ENCODE data around the gene TM9SF1.

Gene TM9SF1, protein sequence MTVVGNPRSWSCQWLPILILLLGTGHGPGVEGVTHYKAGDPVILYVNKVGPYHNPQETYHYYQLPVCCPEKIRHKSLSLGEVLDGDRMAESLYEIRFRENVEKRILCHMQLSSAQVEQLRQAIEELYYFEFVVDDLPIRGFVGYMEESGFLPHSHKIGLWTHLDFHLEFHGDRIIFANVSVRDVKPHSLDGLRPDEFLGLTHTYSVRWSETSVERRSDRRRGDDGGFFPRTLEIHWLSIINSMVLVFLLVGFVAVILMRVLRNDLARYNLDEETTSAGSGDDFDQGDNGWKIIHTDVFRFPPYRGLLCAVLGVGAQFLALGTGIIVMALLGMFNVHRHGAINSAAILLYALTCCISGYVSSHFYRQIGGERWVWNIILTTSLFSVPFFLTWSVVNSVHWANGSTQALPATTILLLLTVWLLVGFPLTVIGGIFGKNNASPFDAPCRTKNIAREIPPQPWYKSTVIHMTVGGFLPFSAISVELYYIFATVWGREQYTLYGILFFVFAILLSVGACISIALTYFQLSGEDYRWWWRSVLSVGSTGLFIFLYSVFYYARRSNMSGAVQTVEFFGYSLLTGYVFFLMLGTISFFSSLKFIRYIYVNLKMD

DNA sequence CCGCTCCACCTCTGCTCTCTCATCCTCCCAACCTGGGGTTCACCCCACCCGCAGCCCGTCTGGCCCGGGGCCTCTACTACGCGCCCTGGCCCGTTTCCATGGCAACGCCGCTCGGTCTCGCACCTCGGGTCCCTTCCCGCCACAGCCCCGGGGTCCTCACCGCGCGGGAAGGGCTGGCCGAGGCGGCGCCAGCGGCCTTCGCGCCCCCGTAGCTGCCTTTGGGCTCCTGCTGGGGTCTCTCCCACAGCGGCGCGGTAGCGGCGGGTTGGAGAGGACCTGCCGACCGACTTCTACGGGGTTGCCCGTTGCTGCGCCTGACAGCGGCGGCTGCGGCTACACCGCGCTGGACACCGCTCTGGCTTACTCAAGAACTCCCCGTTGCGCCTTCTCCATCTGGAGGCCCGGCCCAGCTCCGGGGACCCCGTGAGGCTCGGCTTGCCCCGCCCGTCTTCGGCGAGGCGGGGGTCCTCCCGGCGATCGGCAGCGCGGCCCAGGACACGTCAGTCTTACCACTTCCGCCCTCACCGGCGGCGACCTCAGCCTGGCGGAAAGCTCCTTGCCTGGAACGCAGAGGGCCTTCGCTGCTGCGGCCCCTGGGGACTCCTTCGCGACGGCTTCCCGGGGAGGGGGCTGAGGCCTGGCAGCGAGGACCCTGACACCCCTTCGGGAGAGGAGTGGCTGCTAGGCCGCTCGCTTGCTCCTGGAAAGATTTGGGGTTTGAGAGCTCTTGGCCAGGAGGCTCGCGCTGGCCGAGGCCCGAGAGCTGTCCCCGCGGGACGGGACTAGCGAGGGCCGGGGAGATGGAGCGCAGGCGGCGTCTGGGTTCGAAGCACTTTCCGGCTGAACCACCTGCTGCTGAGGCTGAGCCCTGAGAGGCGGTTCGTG is at the start of gene TM9SF1:
TM9SF1 (minus strand) TSS at position 256 of the 885 bp plus-strand sequence. CDS start 422 bp downstream, outside the sequence.
- peak; percentile 89 for DNase-seq

DNA sequence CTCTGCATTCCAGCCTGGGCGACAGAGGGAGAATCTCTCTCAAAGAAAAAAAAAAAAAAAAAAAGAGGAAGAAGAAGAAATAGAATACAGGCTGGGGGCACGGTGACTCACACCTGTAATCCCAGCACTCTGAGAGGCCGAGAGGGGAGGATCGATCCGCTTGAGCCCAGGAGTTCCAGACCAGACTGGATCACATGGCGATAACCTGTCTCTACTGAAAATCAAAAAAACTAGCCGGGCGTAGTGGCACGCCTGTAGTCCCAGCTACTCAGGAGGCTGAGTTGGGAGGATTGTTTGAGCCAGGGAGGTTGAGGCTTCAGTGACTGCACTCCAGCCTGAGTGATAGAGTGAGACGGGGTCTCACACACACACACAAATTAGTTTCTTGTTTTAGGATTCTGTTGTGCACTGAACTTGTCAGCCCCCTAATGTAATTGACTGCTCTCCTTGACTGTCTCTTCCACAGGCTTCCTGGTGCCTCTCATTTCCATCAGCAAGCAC is 48.1 kb upstream of the TM9SF1 start:
- no peak for DNase-seq

DNA sequence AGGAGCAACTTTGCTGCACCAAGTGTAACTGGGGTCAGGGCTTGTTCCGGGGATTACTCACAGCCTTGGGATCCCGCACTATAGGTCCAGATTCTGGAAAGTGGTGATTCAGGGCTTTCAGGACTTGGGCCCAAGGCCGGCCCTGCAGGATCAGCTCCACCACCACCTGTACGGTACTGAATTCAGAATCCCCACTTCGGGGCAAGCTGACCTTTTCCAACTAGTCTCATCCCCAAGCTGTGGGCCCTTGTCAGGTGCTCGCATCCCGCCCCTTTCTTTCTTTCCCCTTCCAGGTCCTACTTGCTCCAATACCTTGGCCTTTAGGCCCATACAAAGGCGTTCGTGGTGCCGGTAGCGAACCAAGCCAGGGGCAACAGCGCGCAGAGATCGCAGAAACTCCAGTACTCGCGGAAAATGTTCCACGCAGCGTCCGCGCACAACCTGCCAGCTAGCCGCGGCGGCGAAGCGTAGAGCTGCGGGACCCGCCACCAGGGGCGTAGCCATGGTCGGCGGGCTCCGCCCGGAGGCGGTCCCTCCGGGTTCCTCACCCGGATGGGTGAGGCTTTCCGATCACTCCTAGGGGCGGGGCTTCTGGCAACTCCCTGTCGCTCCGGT is 46.7 kb upstream of the TM9SF1 start:
- DNase-seq, result peak; percentile 96

DNA sequence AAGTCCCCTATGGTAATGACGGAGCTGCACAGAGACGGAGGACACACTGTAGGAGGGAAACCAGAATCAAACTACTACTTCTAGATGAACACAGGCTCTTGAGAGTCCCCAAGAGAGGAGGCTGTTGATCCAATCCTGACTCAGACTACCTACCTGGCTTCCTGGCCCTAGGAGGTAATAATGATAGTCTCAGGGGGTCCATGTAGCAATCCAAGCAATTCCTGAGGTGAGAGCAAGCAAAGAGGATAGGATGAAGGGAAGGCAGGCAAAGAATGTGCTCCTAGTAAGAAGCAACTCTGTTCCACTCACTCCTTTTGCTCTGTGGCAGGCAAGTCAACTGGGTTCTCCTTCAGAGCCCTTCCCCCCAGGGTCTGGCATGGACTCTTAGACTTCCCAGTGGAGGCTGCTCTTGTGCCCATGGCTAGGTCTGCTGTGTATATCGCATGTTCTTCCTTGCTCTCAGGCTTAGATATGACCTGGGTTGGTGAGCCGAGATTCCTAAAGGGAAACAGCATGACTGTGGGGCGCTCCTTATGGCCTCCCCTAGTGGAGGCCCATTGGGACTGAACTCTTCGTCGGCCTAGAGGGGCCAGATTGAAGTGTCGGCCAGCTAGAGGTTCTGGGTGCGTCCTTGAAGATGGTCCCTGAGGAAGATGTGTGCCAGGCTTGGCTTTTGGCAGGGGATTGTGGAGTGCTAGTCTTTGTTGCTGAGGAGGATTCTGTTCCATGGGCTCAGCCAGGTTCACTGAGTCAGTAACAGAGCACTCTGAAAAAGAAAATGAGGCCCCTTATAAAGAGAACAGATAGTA is 45.1 kb upstream of the TM9SF1 start:
- no peak for DNase-seq

DNA sequence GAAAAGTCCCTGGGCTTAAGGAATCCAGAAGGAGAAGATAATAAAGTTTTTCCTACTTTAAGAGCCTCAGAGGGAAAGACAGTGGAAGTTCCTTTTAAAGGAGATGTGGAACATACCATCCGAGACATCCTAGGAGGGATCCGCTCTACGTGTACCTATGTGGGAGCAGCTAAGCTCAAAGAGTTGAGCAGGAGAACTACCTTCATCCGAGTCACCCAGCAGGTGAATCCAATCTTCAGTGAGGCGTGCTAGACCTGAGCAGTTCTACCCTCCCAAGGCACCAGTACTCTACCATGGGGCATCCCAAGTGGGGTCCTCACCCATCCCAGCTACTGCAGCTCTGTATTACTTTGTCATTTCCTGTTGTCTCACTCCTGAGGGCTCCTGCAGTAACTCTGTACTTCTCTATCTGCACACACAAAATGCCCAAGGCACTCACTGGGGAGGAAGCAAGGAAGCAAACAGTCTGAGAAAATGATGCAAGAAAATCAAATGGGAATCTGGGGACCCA is 43.3 kb upstream of the TM9SF1 start:
- no peak for DNase-seq

DNA sequence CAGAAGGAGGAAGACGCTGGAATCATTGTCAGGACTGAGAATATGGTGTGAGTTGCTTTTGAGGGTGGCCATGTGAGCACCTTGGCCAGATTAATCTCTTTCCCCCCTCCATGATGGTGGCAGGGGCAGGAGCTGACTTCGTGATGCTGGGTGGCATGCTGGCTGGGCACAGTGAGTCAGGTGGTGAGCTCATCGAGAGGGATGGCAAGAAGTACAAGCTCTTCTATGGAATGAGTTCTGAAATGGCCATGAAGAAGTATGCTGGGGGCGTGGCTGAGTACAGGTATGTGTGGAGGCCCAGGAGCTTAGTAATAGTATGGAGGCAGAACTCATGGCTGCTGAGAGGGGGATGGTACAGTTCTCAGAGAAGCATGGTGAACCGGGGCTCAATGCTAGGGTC is 42.9 kb upstream of the TM9SF1 start:
- no peak for DNase-seq

DNA sequence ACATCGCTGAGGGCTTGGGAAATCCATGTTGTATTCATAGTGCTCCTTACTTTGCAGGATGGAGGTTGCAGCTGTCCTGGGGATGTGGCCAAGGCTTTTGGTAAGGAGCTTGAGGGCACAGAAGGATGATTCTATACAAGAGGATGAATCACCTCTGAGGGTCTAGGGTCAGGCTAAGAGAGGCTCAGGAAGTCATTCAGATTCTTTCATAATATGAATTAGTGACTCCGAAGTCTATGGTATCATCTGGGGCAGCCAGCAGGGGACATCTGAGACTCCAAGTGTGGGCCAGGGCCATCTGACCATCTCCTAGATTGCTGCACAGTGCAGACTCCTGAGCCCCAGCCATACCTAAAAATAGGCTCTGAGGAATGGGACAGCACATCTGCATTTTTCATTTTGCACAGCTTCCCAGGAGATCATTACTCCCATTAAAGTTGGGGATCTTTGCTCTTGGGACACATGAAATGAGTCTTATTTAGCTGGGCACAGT is 42.3 kb upstream of the TM9SF1 start:
- DNase-seq, result no peak

DNA sequence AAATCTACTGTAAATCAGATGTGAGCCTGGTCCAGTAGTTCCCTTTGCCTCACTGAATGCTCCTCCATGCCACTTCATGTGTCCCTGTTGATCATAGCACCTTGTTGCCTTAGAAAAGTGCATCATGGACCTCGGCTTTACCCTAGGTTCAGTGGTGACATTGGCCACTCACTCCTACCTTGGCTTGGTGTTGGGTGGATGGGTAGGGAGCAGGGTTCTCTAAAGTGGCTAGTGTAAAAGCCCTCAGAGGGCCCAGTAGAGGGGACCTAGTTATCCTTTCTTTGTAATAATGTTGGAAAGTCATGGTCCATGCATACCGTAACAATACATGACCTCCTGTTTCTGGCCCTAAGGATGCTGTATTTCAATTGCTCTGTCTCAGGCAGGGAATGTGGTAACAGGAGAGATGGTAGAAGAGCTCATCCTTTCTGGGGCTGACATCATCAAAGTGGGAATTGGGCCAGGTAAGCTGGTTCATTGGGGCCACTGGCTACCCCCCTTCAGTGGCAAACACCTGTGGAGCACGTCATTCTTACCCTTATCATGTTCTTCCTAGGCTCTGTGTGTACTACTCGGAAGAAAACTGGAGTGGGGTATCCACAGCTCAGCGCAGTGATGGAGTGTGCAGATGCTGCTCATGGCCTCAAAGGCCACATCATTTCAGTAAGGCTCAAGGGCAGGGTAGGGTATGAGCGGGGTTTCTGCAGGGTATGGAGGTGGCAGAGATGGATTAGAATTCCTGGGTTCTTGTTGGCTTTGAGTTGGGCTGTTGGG is 41.6 kb upstream of the TM9SF1 start:
- DNase-seq, result no peak

DNA sequence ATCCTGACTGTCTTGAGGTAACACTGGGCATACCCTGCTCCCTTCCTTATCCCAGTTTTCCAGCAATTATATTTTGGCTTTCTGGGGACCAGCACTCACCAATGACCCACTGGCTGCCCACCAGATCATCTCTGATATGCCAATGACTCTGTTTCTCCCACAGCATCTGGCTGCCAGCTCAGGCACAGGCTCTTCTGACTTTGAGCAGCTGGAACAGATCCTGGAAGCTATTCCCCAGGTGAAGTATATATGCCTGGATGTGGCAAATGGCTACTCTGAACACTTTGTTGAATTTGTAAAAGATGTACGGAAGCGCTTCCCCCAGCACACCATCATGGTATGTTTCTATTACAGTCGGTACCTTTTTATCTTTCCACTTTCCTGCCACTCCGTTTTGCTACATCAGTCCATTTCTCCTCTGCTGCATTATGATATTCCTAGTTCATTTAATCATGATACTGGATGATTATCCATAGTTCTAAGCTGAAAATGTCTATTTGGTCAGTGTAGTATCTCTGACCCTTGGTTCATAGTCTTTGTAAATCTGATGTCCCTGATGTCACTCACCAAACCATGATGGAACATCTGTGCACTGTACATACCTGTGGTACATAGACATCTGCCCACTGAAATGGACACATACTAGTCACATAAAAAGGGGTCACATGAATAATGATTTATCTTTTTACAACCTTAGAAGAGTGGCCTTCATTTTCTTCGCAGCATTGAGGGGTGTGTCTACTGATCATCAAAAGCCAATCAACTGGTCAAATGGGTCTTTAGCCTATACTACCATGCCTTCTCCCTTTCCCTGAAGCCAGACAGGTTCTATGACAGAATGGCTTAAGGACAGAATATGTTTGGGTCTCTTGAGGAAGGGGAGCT is 40.8 kb upstream of the TM9SF1 start:
- no peak for DNase-seq

DNA sequence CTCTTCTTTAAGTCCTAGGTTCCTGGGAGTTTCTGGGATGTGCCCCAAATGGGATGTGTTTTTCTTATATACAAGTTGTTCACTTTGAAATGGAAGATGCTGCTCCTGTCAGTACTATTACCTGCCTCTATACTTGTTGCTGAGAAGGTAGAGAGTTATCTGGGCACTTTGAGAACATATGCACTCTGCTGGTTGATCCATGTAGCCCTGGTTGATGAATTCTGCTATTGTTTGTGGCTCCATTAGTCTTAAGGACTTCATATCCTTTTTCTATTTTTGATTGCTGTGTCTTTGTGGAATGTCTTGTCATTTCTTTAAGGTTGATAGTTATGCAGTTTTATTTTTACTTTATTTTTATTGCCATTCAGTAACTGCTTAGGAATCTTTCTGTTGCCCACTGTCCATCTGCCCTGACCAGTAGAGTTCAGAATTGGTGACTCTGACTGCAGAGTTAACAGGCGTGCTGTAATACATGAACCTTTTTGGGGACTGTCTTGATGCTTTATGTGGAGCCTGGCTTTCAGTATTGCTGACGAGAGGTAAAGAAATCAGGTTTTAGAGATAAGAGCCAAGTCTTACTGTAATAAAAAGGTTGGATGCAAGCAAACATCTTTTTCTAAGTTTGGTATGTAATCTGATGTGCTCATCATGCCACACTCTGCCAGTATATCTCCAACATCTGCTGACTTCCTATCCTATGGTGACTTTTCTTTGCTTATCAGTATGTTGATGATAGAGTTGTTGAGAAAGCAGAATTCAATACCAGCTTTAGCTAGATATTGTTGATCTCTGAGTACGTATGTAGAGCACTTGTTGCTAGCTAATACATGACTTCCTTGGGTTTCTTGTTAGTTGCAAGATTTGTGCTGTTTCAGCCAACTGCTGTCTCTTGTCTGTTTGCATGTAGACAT is 39.1 kb upstream of the TM9SF1 start:
- no peak for DNase-seq

DNA sequence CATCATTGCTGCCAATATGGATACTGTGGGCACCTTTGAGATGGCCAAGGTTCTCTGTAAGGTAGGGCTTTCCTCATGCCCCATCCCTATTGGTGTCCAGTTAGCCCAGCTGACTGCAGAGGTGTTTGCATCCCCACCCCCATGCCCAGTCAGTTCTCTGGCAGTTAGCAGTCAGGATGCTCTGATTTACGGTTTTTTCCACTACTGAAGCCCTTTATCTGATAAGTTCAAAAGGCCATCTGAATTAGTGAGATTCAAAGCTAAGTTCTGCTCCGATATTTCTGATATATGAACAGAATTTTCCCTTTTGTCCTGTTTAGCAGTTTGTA is 38.3 kb upstream of the TM9SF1 start:
- no peak for DNase-seq

DNA sequence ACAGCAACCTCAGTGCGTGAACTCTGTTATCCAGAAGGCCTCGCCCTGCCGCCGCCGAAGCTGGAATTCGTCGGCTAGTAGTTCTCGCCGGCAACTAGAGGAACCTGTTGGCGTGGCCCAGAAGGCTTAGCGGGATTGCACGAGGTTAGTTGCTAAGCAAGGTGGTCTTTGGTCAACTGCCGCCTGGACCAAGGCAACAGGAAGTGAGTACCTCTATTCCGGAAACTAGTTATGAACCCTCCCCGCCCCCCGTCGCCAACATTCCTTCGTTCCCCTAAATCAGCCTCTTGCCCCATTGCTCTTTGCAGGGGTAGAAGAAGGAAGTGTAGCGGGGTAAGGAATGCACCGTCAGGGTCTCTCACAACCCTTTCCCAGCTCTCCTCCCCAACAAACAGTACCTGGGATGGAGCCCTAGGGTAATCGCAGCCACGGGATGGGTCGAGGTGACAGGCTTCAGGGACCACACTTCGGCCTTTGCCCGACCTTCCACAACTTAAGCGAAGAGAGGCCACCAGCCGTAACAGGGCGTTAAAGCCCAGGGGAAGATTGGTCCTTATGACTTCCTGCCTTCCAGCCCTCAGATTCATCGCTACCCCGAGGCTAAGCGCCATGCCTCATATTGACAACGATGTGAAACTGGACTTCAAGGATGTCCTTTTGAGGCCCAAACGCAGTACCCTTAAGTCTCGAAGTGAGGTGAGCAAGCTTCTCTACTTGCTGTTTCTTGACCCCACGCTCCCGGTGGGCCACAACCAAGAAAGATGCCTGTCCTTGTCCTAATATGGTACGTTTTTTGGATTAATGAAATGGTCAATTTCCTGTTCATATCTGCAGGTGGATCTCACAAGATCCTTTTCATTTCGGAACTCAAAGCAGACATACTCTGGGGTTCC is 37.6 kb upstream of the TM9SF1 start, which contains the start of gene GMPR2:
GMPR2 (plus strand) TSS at position 285 of the 893 bp plus-strand sequence; CDS start at position 610, 325 bp downstream.
- no peak for DNase-seq

DNA sequence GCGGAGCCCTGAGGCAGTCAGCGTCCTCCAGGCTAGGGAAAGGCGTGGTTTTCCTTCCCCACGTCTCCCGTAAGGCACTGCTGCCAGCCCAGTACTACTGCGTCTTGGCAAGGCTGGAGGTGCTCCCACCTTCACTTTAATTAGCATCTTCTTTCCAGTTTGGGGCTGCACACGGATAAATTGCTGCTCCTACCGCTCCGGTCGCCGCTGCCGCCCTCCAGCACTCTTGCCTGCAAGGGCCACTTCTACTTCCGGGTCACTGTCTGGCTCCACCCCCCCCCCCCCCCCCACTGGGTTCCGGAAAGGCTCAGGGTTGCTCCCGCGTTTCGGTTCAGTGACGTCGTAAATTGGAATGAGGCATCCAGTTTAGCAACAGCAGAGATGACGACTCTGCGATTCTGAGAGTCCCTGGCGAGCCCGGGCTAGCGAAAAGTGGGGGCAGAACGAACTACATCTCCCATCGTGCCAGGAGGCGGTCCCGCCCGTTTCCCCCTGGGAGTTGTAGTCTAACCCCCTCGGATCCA is 36.9 kb upstream of the TM9SF1 start, which contains the start of gene NEDD8:
NEDD8 (minus strand) TSS at position 247 of the 524 bp plus-strand sequence; CDS start at position 147, 100 bp downstream.
- DNase-seq, result peak; percentile 92

DNA sequence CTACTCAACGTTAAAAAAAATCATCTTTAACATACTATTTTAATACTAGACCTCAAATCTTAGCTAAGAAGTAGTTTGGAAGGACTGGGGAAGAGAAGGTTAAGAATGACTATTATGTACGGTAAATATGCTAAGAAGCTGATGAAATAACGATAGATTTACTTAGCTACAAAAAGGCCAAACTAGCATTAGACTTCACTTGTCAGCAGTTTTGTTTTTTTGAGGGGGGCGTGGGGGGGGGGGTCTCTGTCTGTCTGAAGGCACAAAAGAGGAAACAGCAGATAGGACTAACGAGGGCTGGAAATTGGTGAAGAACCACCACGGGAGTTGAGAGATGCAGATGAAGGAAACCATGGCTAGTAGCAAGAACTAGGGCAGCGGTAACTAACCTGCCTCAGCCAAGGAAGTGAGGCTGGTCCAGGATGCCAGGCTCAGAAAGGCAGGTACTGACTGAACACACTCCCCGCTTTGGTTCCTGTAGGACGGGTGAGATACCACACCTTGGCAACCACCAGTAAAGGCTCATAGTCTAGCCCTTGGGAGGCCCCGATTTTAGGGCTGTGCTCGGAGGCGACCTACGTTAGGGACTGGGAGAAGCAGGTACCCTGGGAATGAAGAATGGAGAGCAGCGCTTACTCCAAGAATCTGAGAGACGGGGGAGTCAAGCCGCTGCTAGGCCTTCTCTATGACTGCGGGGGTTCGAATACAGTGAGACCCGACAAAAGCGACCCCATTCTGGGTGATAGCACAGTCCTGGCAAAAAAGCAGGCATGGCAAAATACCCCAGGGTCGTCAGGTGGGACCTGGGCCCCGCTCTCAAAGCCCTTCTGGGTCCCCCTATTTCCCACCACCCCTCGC is 36.3 kb upstream of the TM9SF1 start:
- no peak for DNase-seq

DNA sequence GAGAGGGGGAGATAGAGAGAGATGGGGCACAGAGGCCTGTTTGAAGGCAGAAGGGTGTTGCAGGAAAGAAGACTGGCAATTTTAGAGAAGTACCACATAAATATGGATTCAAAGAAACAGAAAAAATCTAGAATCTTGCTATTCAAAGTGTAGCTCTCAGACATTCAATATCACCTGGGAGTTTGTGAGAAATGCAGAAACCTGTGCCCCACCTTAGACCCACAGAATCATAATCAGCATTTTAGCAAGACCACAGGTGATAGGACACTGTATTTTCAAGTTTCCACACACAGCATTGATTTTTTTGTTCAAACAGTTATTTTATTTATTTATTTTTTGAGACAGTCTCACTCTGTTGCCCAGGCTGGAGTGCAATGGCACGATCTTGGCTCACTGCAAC is 33.7 kb upstream of the TM9SF1 start:
- DNase-seq, result no peak

DNA sequence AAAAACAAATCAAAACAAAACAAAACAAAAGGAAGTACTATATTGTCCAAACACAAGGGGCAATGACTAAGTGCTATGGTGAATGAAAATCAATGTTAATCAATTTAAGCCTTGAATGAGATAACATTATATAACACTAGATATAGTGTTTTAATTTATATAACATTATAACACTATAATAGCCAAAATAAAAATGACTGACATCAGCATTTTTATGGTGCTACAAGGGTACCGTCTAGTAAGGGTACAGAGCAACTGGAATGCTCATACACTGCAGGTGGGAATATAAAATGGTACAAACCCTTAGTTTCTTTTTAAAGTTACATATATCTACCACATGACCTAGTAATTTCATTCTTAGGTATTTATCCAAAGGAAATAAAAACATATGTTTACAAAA is 31.2 kb upstream of the TM9SF1 start:
- no peak for DNase-seq
